ENCODE results near the gene CNTF.

GRCh38 chr11:58631378-58631777 lies 8.9 kb downstream of the CNTF start:
- TF ChIP-seq CTCF (IDR thresholded peaks at IDR 0.05) (no peak), POLR2A (IDR thresholded peaks at IDR 0.05) (no peak)
